SU-DHL-6 (cell line): ENCODE data around the gene PTP4A1.

ENCODE experiments used
- EZH2phosphoT487 ChIP-seq: fragments of 200-600 bp; sonication (generic), shearing (Covaris generic); conservative IDR thresholded peaks from 2 replicates; pipeline ENCODE4 v1.6.1; 2018; ENCODE audit warnings: mild to moderate bottlenecking, antibody characterized with exemption, low read length, moderate library complexity, mixed read lengths
- TF ChIP-seq, protein P1 (sequence below): fragments of 200-600 bp; sonication (generic); IDR thresholded peaks from one replicate; pipeline ENCODE4 v1.5.1; 2017; ENCODE audit warnings: antibody characterized with exemption, mild to moderate bottlenecking, low read length, moderate library complexity; ENCODE audit not compliant: insufficient read depth, poor library complexity, severe bottlenecking

- TF ChIP-seq, protein P1, sequence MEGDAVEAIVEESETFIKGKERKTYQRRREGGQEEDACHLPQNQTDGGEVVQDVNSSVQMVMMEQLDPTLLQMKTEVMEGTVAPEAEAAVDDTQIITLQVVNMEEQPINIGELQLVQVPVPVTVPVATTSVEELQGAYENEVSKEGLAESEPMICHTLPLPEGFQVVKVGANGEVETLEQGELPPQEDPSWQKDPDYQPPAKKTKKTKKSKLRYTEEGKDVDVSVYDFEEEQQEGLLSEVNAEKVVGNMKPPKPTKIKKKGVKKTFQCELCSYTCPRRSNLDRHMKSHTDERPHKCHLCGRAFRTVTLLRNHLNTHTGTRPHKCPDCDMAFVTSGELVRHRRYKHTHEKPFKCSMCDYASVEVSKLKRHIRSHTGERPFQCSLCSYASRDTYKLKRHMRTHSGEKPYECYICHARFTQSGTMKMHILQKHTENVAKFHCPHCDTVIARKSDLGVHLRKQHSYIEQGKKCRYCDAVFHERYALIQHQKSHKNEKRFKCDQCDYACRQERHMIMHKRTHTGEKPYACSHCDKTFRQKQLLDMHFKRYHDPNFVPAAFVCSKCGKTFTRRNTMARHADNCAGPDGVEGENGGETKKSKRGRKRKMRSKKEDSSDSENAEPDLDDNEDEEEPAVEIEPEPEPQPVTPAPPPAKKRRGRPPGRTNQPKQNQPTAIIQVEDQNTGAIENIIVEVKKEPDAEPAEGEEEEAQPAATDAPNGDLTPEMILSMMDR, result no peak
- TF ChIP-seq EZH2phosphoT487, result no peak
These were observed 42.1 kb upstream of the PTP4A1 start for GRCh38 chr6:63530182-63530581.
